ENCODE data around the gene LCE3C. TPM values are rescaled to one million over a fixed set of nuclear protein-coding genes. Genes with fewer than 3 reads are reported as not detected.

The LCE3C gene
- total and polyA plus RNA-seq, 2 experiments from 2014 or later: not detected

- Histone ChIP-seq H3K4me2 (ENCODE audit: unreplicated experiment) (no peak overlapping the region), H3K79me2 (ENCODE audit: insufficient read depth) (no peaks in the 10 kb centered on the region), H3F3A (ENCODE audit: insufficient read depth) (no peaks in the 10 kb centered on the region), H3K36me3 (ENCODE audit: low read depth) (no peaks in the 10 kb centered on the region), H3K9me2 (ENCODE audit: insufficient read depth) (no peaks in the 10 kb centered on the region), H3K9me3 (ENCODE audit: low read depth) (no peaks in the 10 kb centered on the region), H2AFZ (no peak overlapping the region; the same call in 1 of the 2 replicates), H3K27ac (no peak overlapping the region), H4K20me1 (ENCODE audit: insufficient read depth) (no peaks in the 10 kb centered on the region), H3K4me3 (no peak overlapping the region), H3K9ac (no peak overlapping the region), H3K27me3 (replicated peaks; ENCODE audit: insufficient read depth) (no peaks in the 10 kb centered on the region; the same call in 1 of the 2 replicates), H3K4me1 (ENCODE audit: insufficient read depth) (peaks cover 5% of the 10 kb centered on the region; the same call in 1 of the 2 replicates)
- TF ChIP-seq EZH2phosphoT487 (IDR thresholded peaks at IDR 0.05; ENCODE audit: insufficient read depth, low read depth): no peak
- TF ChIP-seq EZH2 (IDR thresholded peaks at IDR 0.05; ENCODE audit: insufficient read depth, poor library complexity, severe bottlenecking): no peak
- in situ Hi-C loops (cut with MboI): no loop called here
- WGBS, 2 experiments (ENCODE audit: low coverage in 1 of 2, low lambda C conversion rate in 2 of 2, missing lambda C conversion rate in 2 of 2): 8 to 10% methylated on average over 27 to 29 of the region's 29 CpGs
- DNase-seq: peak; percentile 23
These were observed 23.3 kb downstream of the LCE3C start for GRCh38 chr1:152623203-152623844.

GRCh38 chr1:152626744-152627143 lies 26.7 kb downstream of the LCE3C start:
- WGBS, 2 experiments (ENCODE audit: low coverage in 1 of 2, low lambda C conversion rate in 2 of 2, missing lambda C conversion rate in 2 of 2): 20 to 33% methylated on average over 1 of the region's 1 CpG
- in situ Hi-C loops (cut with MboI): no loop called here
- Histone ChIP-seq H3F3A (ENCODE audit: insufficient read depth) (no peaks in the 10 kb centered on the region), H3K4me2 (ENCODE audit: unreplicated experiment) (no peak overlapping the region), H3K27ac (no peak overlapping the region), H3K27me3 (replicated peaks; ENCODE audit: insufficient read depth) (no peaks in the 10 kb centered on the region; the same call in 1 of the 2 replicates), H3K9me2 (ENCODE audit: insufficient read depth) (no peaks in the 10 kb centered on the region), H3K79me2 (ENCODE audit: insufficient read depth) (no peaks in the 10 kb centered on the region), H2AFZ (no peak overlapping the region), H3K4me3 (no peak overlapping the region), H3K9me3 (ENCODE audit: low read depth) (no peaks in the 10 kb centered on the region), H3K4me1 (ENCODE audit: insufficient read depth) (peaks cover 5% of the 10 kb centered on the region; the same call in 1 of the 2 replicates), H4K20me1 (ENCODE audit: insufficient read depth) (no peaks in the 10 kb centered on the region), H3K9ac (no peak overlapping the region), H3K36me3 (ENCODE audit: low read depth) (no peaks in the 10 kb centered on the region)
- no peak for TF ChIP-seq EZH2 (IDR thresholded peaks at IDR 0.05; ENCODE audit: insufficient read depth, poor library complexity, severe bottlenecking)
- no peak for TF ChIP-seq EZH2phosphoT487 (IDR thresholded peaks at IDR 0.05; ENCODE audit: insufficient read depth, low read depth)
- no peak for DNase-seq

GRCh38 chr1:152630596-152630995 lies 30.6 kb downstream of the LCE3C start:
- no peaks in the 10 kb centered on the region for H3F3A ChIP-seq (ENCODE audit: insufficient read depth)
- TF ChIP-seq EZH2phosphoT487 (IDR thresholded peaks at IDR 0.05; ENCODE audit: insufficient read depth, low read depth): no peak
- TF ChIP-seq EZH2 (IDR thresholded peaks at IDR 0.05; ENCODE audit: insufficient read depth, poor library complexity, severe bottlenecking): no peak
- no peak overlapping the region for H3K9ac ChIP-seq
- no peak overlapping the region for H2AFZ ChIP-seq
- H3K4me2 ChIP-seq (ENCODE audit: unreplicated experiment): no peak overlapping the region
- in situ Hi-C loops (cut with MboI): no loop called here
- no peaks in the 10 kb centered on the region for H4K20me1 ChIP-seq (ENCODE audit: insufficient read depth)
- no peaks in the 10 kb centered on the region for H3K9me3 ChIP-seq (ENCODE audit: low read depth)
- 56 to 59% methylated on average over 3 of the region's 3 CpGs for WGBS, 2 experiments (ENCODE audit: low coverage in 1 of 2, low lambda C conversion rate in 2 of 2, missing lambda C conversion rate in 2 of 2)
- peaks cover 6% of the 10 kb centered on the region; the same call in 1 of the 2 replicates for H3K27me3 ChIP-seq (replicated peaks; ENCODE audit: insufficient read depth)
- no peaks in the 10 kb centered on the region for H3K79me2 ChIP-seq (ENCODE audit: insufficient read depth)
- no peak overlapping the region for H3K4me3 ChIP-seq
- no peaks in the 10 kb centered on the region for H3K36me3 ChIP-seq (ENCODE audit: low read depth)
- H3K9me2 ChIP-seq (ENCODE audit: insufficient read depth): no peaks in the 10 kb centered on the region
- H3K27ac ChIP-seq: no peak overlapping the region
- no peak for DNase-seq
- no peaks in the 10 kb centered on the region for H3K4me1 ChIP-seq (ENCODE audit: insufficient read depth)

- Histone ChIP-seq H3K4me1 (ENCODE audit: insufficient read depth) (no peaks in the 10 kb centered on the region), H3K27ac (no peak overlapping the region), H3K4me2 (ENCODE audit: unreplicated experiment) (no peak overlapping the region), H3F3A (ENCODE audit: insufficient read depth) (no peaks in the 10 kb centered on the region), H4K20me1 (ENCODE audit: insufficient read depth) (no peaks in the 10 kb centered on the region), H3K9me2 (ENCODE audit: insufficient read depth) (no peaks in the 10 kb centered on the region), H2AFZ (no peak overlapping the region), H3K27me3 (replicated peaks; ENCODE audit: insufficient read depth) (peaks cover 13% of the 10 kb centered on the region), H3K79me2 (ENCODE audit: insufficient read depth) (no peaks in the 10 kb centered on the region), H3K9ac (no peak overlapping the region), H3K4me3 (no peak overlapping the region), H3K9me3 (ENCODE audit: low read depth) (no peaks in the 10 kb centered on the region), H3K36me3 (ENCODE audit: low read depth) (no peaks in the 10 kb centered on the region)
- no peak for TF ChIP-seq EZH2 (IDR thresholded peaks at IDR 0.05; ENCODE audit: insufficient read depth, poor library complexity, severe bottlenecking)
- TF ChIP-seq EZH2phosphoT487 (IDR thresholded peaks at IDR 0.05; ENCODE audit: insufficient read depth, low read depth): no peak
- no peak for DNase-seq
- in situ Hi-C loops (cut with MboI): no loop called here
- 27 to 33% methylated on average over 1 of the region's 1 CpG for WGBS, 2 experiments (ENCODE audit: low coverage in 1 of 2, low lambda C conversion rate in 2 of 2, missing lambda C conversion rate in 2 of 2)
These were observed 40.3 kb downstream of the LCE3C start for GRCh38 chr1:152640351-152640750.

Data from GM23248 (cell line).